CD14-positive monocyte (primary cell): ENCODE results near the gene HOATZ. TPM values are rescaled to one million over a fixed set of nuclear protein-coding genes. Genes with fewer than 3 reads are reported as not detected.

Source experiments
- DNase-seq, 3 donors: peaks; one replicate each; pipeline ENCODE4 v3.0.0-alpha.2; 2011 to 2022
- H2AFZ ChIP-seq: 2 replicates; pipeline ENCODE4 v1.6.0; 2012; ENCODE audit warnings: mild to moderate bottlenecking, low read depth, low read length, inconsistent platforms; ENCODE audit not compliant: insufficient read depth, poor library complexity, severe bottlenecking
- H3K27ac ChIP-seq, 2 donors: 1 replicate in 1 of 2; 2 replicates in 1 of 2; pipeline ENCODE4 v1.5.1; 2012 to 2013; ENCODE audit warnings: low read length in 2 of 2, control low read depth in 1 of 2, inconsistent platforms in 1 of 2, low read depth in 1 of 2, mild to moderate bottlenecking in 1 of 2
- H3K27me3 ChIP-seq, 2 donors: one replicate each; pipeline versions ENCODE4 v1.6.0 to v1.6.1; 2011 to 2013; ENCODE audit warnings: low read length in 2 of 2; ENCODE audit not compliant: control insufficient read depth in 2 of 2, insufficient read depth in 2 of 2
- H3K36me3 ChIP-seq, 2 donors: replicated peaks in 1 of 2; 1 replicate in 1 of 2; 2 replicates in 1 of 2; pipeline versions ENCODE4 v1.5.1 to v1.6.1; 2012 to 2013; ENCODE audit warnings: low read length in 2 of 2, control low read depth in 1 of 2, inconsistent platforms in 1 of 2, mild to moderate bottlenecking in 1 of 2; ENCODE audit not compliant: insufficient read depth in 2 of 2, control insufficient read depth in 1 of 2
- H3K4me1 ChIP-seq, 2 donors: 1 replicate in 1 of 2; 2 replicates in 1 of 2; pipeline versions ENCODE4 v1.5.1 to v1.6.1; 2012 to 2013; ENCODE audit warnings: low read length in 2 of 2, control low read depth in 1 of 2, inconsistent platforms in 1 of 2, mild to moderate bottlenecking in 1 of 2, moderate library complexity in 1 of 2; ENCODE audit not compliant: insufficient read depth in 2 of 2, control insufficient read depth in 1 of 2
- H3K4me2 ChIP-seq: replicated peaks from 2 replicates; pipeline ENCODE3; 2012; ENCODE audit warnings: low read length, moderate library complexity, mild to moderate bottlenecking; ENCODE audit not compliant: poor library complexity, severe bottlenecking; ENCODE audit errors: extremely low read depth
- H3K4me3 ChIP-seq, 3 experiments: fragments of 200-600 bp in 1 of 3; sonication (generic) in 1 of 3; replicated peaks in 1 of 3; 1 replicate in 2 of 3; 2 replicates in 1 of 3; pipeline ENCODE4 v1.5.1; 2011 to 2013; ENCODE audit warnings: low read length in 3 of 3, mild to moderate bottlenecking in 3 of 3, control low read depth in 2 of 3, low read depth in 2 of 3, inconsistent platforms in 1 of 3, moderate library complexity in 1 of 3
- H3K79me2 ChIP-seq: 2 replicates; pipeline ENCODE4 v1.6.0; 2012; ENCODE audit warnings: mild to moderate bottlenecking, control low read depth, inconsistent platforms, low read length, moderate library complexity; ENCODE audit not compliant: insufficient read depth
- H3K9ac ChIP-seq: 2 replicates; pipeline ENCODE4 v1.6.0; 2017; ENCODE audit warnings: low read length, mild to moderate bottlenecking; ENCODE audit not compliant: insufficient read depth, poor library complexity, severe bottlenecking
- H3K9me3 ChIP-seq, 2 donors: replicated peaks in 1 of 2; 1 replicate in 1 of 2; 2 replicates in 1 of 2; pipeline versions ENCODE4 v1.5.1 to v1.6.1; 2012 to 2013; ENCODE audit warnings: low read length in 2 of 2, control low read depth in 1 of 2; ENCODE audit not compliant: control insufficient read depth in 1 of 2, insufficient read depth in 1 of 2
- H4K20me1 ChIP-seq: 2 replicates; pipeline ENCODE4 v1.6.0; 2012; ENCODE audit warnings: mild to moderate bottlenecking, low read length, control low read depth, moderate library complexity; ENCODE audit not compliant: insufficient read depth
- H3K27ac Mint-ChIP-seq, 7 donors: one replicate each; pipeline ENCODE4 v1.8.0; 2020; ENCODE audit warnings: mild to moderate bottlenecking in 7 of 7, mixed read lengths in 7 of 7, moderate library complexity in 6 of 7, inconsistent platforms in 2 of 7
- H3K27me3 Mint-ChIP-seq, 3 donors: one replicate each; pipeline ENCODE4 v1.8.0; 2021 to 2022; ENCODE audit warnings: low read depth in 3 of 3, mild to moderate bottlenecking in 3 of 3, mixed read lengths in 3 of 3, moderate library complexity in 3 of 3, inconsistent platforms in 1 of 3
- H3K36me3 Mint-ChIP-seq, 2 donors: one replicate each; pipeline ENCODE4 v1.8.0; 2020; ENCODE audit warnings: mixed read lengths in 2 of 2, inconsistent platforms in 1 of 2, mild to moderate bottlenecking in 1 of 2
- H3K4me1 Mint-ChIP-seq: one replicate; pipeline ENCODE4 v1.8.0; 2020; ENCODE audit warnings: mild to moderate bottlenecking, mixed read lengths
- H3K4me3 Mint-ChIP-seq, 2 donors: one replicate each; pipeline ENCODE4 v1.8.0; 2020; ENCODE audit warnings: mild to moderate bottlenecking in 2 of 2, mixed read lengths in 2 of 2, moderate library complexity in 1 of 2
- H3K9me3 Mint-ChIP-seq, 7 donors: one replicate each; pipeline ENCODE4 v1.8.0; 2020 to 2022; ENCODE audit warnings: mixed read lengths in 7 of 7, mild to moderate bottlenecking in 6 of 7, moderate library complexity in 6 of 7, inconsistent platforms in 2 of 7
- WGBS: methylation state at CpG from one replicate; pipeline ENCODE4 v1.1.5; 2013; ENCODE audit warnings: missing lambda C conversion rate; ENCODE audit not compliant: insufficient coverage; 5-methylcytosine and 5-hydroxymethylcytosine counted together
- intact Hi-C, 2 donors: fragments of 100-400 bp; cut with micrococcal nuclease; formaldehyde crosslinking; loops; one replicate each; pipeline versions ENCODE4 v1.15.0 to v1.15.1; 2023
- polyA plus RNA-seq, 3 donors: library from polyadenylated mRNA; depleted of rRNA in 1 of 3; unstranded in 2 of 3; stranded (reverse) in 1 of 3; fragments of 300-500 nt in 2 of 3; fragments of >200 nt in 1 of 3; fragmentation: Illumina TruSeq in 2 of 3; gene quantifications; 1 replicate in 2 of 3; 2 replicates in 1 of 3; pipeline ENCODE4 v1.2.3, GENCODE V29; 2012 to 2021
- TF ChIP-seq, protein P1 (sequence below): fragments of 200-600 bp; IDR thresholded peaks from one replicate; pipeline ENCODE4 v1.8.0; 2022; ENCODE audit warnings: antibody characterized with exemption, mild to moderate bottlenecking

Gene HOATZ
- polyA plus RNA-seq, 3 donors: not detected

DNA sequence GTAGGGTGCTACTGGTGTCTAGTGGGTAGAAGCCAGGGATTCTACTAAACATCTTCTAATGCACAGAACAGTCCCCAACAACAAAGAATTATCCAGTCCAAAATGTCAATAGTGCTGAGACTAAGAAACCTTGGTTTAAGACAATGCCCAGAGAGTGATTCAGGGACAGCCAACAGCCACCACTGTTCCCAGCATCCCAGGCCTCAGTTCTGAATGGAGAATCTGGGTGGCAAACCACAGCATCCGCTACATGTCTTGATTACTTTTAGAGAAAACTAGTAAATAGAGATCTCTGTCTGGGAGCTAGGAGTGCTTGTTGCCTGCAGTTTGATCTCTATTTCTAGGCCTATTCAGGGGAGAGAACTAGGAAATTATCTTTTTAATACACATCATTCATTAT lies 66.8 kb downstream of the HOATZ start:
- Histone ChIP-seq H3K79me2 (no peaks in the 10 kb centered on the region), H3K27me3 (no peaks in the 10 kb centered on the region), H3K27ac (no peak overlapping the region), H3K4me3 (no peak overlapping the region), H3K9me3 (no peaks in the 10 kb centered on the region), H4K20me1 (no peaks in the 10 kb centered on the region), H3K9ac (no peak overlapping the region), H3K4me2 (no peak overlapping the region), H2AFZ (no peak overlapping the region), H3K36me3 (no peaks in the 10 kb centered on the region), H3K4me1 (no peaks in the 10 kb centered on the region)
- H3K27me3 Mint-ChIP-seq: peaks cover 0 to 2% (median 2%) of the 10 kb centered on the region in 3 donors
- intact Hi-C loops: no loop called here
- TF ChIP-seq, protein P1, sequence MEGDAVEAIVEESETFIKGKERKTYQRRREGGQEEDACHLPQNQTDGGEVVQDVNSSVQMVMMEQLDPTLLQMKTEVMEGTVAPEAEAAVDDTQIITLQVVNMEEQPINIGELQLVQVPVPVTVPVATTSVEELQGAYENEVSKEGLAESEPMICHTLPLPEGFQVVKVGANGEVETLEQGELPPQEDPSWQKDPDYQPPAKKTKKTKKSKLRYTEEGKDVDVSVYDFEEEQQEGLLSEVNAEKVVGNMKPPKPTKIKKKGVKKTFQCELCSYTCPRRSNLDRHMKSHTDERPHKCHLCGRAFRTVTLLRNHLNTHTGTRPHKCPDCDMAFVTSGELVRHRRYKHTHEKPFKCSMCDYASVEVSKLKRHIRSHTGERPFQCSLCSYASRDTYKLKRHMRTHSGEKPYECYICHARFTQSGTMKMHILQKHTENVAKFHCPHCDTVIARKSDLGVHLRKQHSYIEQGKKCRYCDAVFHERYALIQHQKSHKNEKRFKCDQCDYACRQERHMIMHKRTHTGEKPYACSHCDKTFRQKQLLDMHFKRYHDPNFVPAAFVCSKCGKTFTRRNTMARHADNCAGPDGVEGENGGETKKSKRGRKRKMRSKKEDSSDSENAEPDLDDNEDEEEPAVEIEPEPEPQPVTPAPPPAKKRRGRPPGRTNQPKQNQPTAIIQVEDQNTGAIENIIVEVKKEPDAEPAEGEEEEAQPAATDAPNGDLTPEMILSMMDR: no peak
- peaks cover 9% of the 10 kb centered on the region for H3K4me1 Mint-ChIP-seq
- H3K36me3 Mint-ChIP-seq: no peaks in the 10 kb centered on the region
- H3K4me3 Mint-ChIP-seq: no peak overlapping the region
- peaks cover 0 to 2% (median 0%) of the 10 kb centered on the region in 7 donors for H3K9me3 Mint-ChIP-seq
- DNase-seq: no peak
- H3K27ac Mint-ChIP-seq: no peak overlapping the region
- no CpG with 5 or more reads among the region's 1 CpG for WGBS

DNA sequence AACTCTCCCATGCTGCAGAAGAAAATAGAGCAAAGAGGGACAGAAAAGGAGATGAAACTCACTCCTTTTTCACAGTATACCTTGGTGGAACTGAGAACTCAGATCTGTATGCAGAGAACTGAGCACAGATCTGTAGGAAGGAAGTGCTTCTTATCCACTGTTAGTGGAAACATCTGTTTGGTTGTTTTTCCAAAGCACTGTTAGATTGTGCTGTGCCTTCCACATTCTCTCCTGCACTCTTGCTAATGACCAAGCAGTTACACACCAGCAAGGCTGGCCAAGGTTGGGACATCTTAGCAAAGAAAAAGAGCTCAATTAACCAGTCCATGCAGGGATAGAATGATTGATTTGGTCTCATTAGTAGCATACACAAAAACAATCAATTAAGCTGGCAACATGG lies 67.6 kb downstream of the HOATZ start:
- Mint-ChIP-seq H3K9me3 (peaks cover 0 to 2% (median 0%) of the 10 kb centered on the region in 7 donors), H3K36me3 (no peaks in the 10 kb centered on the region), H3K27ac (no peak overlapping the region), H3K4me3 (no peak overlapping the region), H3K4me1 (peaks cover 9% of the 10 kb centered on the region), H3K27me3 (peaks cover 0 to 2% (median 2%) of the 10 kb centered on the region in 3 donors)
- Histone ChIP-seq H4K20me1 (no peaks in the 10 kb centered on the region), H3K4me1 (no peaks in the 10 kb centered on the region), H3K4me3 (no peak overlapping the region), H3K9ac (no peak overlapping the region), H3K9me3 (no peaks in the 10 kb centered on the region), H2AFZ (no peak overlapping the region), H3K27ac (no peak overlapping the region), H3K36me3 (no peaks in the 10 kb centered on the region), H3K4me2 (no peak overlapping the region), H3K27me3 (no peaks in the 10 kb centered on the region), H3K79me2 (no peaks in the 10 kb centered on the region)
- no peak for DNase-seq
- intact Hi-C loops: no loop called here
- TF ChIP-seq, protein P1: no peak
